SK-N-SH treated with all-trans-retinoic acid at 6 μM for 48 hours (cell line): ENCODE results near the gene BCR.
"Not testable (repeated sequence)": the region's sequence is repeated elsewhere in the genome, so short reads cannot be mapped to it uniquely, and the experiment has no call there.

Source experiments
- ATAC-seq: fragments of 200-7000 bp; cut with Tn5 transposase; 3 replicates; pipeline ENCODE4 v1.9.1; 2020; ENCODE audit warnings: mild to moderate bottlenecking, moderate library complexity
- ARNTL ChIP-seq: fragments of 450-650 bp; formaldehyde crosslinking; IDR thresholded peaks from 2 replicates; pipeline ENCODE4 v1.5.0; 2020; ENCODE audit warnings: low read depth, mild to moderate bottlenecking, moderate library complexity, borderline replicate concordance
- BACH2 ChIP-seq: fragments of 250-450 bp; sonication (Bioruptor Pico); IDR thresholded peaks from 2 replicates; pipeline ENCODE4 v1.9.0; 2021; ENCODE audit warnings: mild to moderate bottlenecking, borderline replicate concordance
- CSDC2 ChIP-seq: fragments of 250-450 bp; sonication (Bioruptor Pico); IDR thresholded peaks from 2 replicates; pipeline ENCODE4 v1.5.0; 2020; ENCODE audit warnings: mild to moderate bottlenecking, moderate library complexity
- CSRNP3 ChIP-seq: fragments of 250-450 bp; sonication (Bioruptor Pico); IDR thresholded peaks from 2 replicates; pipeline ENCODE4 v1.5.1; 2021; ENCODE audit warnings: mild to moderate bottlenecking, moderate library complexity
- ESRRG ChIP-seq: fragments of 250-450 bp; sonication (Bioruptor Pico); IDR thresholded peaks from 2 replicates; pipeline ENCODE4 v1.6.1; 2021; ENCODE audit warnings: mild to moderate bottlenecking
- GLIS3 ChIP-seq: fragments of 250-450 bp; sonication (Bioruptor Pico); IDR thresholded peaks from 2 replicates; pipeline ENCODE4 v1.5.0; 2020; ENCODE audit warnings: mild to moderate bottlenecking, moderate library complexity
- ISL1 ChIP-seq: fragments of 250-450 bp; sonication (Bioruptor Pico); IDR thresholded peaks from 2 replicates; pipeline ENCODE4 v2.1.2; 2022; ENCODE audit warnings: mild to moderate bottlenecking, moderate library complexity
- OSR1 ChIP-seq: fragments of 250-450 bp; sonication (Bioruptor Pico); IDR thresholded peaks from 2 replicates; pipeline ENCODE4 v1.8.0; 2022; ENCODE audit warnings: moderate library complexity, mild to moderate bottlenecking, inconsistent platforms
- PPARA ChIP-seq: fragments of 250-450 bp; sonication (Bioruptor Pico); IDR thresholded peaks from 2 replicates; pipeline ENCODE4 v1.5.0; 2020; ENCODE audit warnings: mild to moderate bottlenecking, borderline replicate concordance
- RARB ChIP-seq: fragments of 250-450 bp; sonication (Bioruptor Pico); IDR thresholded peaks from 2 replicates; pipeline ENCODE4 v1.8.0; 2021; ENCODE audit warnings: mild to moderate bottlenecking, moderate library complexity
- SNAI2 ChIP-seq: fragments of 250-450 bp; sonication (Bioruptor Pico); IDR thresholded peaks from 2 replicates; pipeline ENCODE4 v1.5.0; 2020; ENCODE audit warnings: mild to moderate bottlenecking, moderate library complexity
- TCF4 ChIP-seq: fragments of 250-450 bp; sonication (Bioruptor Pico); IDR thresholded peaks from 2 replicates; pipeline ENCODE4 v1.8.0; 2021; ENCODE audit warnings: mild to moderate bottlenecking, moderate library complexity, borderline replicate concordance
- TOX ChIP-seq: fragments of 250-450 bp; sonication (Bioruptor Pico); IDR thresholded peaks from 2 replicates; pipeline ENCODE4 v1.8.0; 2021; ENCODE audit warnings: mild to moderate bottlenecking, moderate library complexity, borderline replicate concordance
- ZC3H10 ChIP-seq: fragments of 250-450 bp; sonication (Bioruptor Pico); IDR thresholded peaks from 2 replicates; pipeline ENCODE4 v1.5.1; 2021; ENCODE audit warnings: mild to moderate bottlenecking, moderate library complexity
- ZFP3 ChIP-seq: fragments of 250-450 bp; sonication (Bioruptor Pico); IDR thresholded peaks from 2 replicates; pipeline ENCODE4 v1.5.0; 2020; ENCODE audit warnings: mild to moderate bottlenecking, moderate library complexity
- ZFP30 ChIP-seq: fragments of 450-650 bp; formaldehyde crosslinking; IDR thresholded peaks from 2 replicates; pipeline ENCODE4 v1.5.0; 2022; ENCODE audit warnings: mild to moderate bottlenecking, moderate library complexity
- ZNF565 ChIP-seq: fragments of 450-650 bp; formaldehyde crosslinking; conservative IDR thresholded peaks from 2 replicates; pipeline ENCODE4 v1.5.0; 2020; ENCODE audit warnings: low read depth, mild to moderate bottlenecking, moderate library complexity
- ZNF70 ChIP-seq: fragments of 450-650 bp; formaldehyde crosslinking; IDR thresholded peaks from 2 replicates; pipeline ENCODE4 v1.5.0; 2020; ENCODE audit warnings: mild to moderate bottlenecking, moderate library complexity
- TF ChIP-seq, protein P1 (sequence below): fragments of 250-450 bp; sonication (Bioruptor Pico); IDR thresholded peaks from 2 replicates; pipeline ENCODE4 v1.8.0; 2021; ENCODE audit warnings: low read depth, mild to moderate bottlenecking, moderate library complexity, borderline replicate concordance
- TF ChIP-seq, protein P2 (sequence below): fragments of 250-450 bp; sonication (Bioruptor Pico); IDR thresholded peaks from 2 replicates; pipeline ENCODE4 v1.5.1; 2020; ENCODE audit warnings: low read depth, mild to moderate bottlenecking, moderate library complexity

Gene BCR

DNA sequence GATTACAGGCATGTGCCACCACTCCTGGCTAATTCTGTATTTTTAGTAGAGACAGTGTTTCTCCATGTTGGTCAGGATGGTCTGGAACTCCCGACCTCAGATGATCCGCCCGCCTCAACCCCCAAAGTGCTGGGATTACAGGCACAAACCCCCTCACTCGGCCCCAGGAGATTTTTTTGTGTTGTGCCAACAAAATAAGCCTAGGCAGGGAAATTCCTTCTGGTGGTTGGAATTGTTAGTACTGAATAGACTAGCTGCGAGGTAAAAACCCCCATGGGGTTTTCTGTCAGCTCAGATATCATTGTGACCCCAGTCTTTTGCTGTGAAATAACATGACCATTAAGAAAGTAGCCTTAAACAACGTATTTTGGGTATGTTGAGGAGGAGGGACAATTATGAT is 144.9 kb downstream of the BCR start:
- TF ChIP-seq BACH2 (CRISPR knock-in tag) (no peak), SNAI2 (CRISPR knock-in tag) (no peak), TOX (CRISPR knock-in tag) (no peak), CSDC2 (no peak), ZNF70 (CRISPR knock-in tag) (no peak), TCF4 (CRISPR knock-in tag) (no peak), RARB (no peak), PPARA (CRISPR knock-in tag) (no peak), CSRNP3 (no peak), ZC3H10 (no peak), ESRRG (CRISPR knock-in tag) (no peak)
- TF ChIP-seq, protein P1, sequence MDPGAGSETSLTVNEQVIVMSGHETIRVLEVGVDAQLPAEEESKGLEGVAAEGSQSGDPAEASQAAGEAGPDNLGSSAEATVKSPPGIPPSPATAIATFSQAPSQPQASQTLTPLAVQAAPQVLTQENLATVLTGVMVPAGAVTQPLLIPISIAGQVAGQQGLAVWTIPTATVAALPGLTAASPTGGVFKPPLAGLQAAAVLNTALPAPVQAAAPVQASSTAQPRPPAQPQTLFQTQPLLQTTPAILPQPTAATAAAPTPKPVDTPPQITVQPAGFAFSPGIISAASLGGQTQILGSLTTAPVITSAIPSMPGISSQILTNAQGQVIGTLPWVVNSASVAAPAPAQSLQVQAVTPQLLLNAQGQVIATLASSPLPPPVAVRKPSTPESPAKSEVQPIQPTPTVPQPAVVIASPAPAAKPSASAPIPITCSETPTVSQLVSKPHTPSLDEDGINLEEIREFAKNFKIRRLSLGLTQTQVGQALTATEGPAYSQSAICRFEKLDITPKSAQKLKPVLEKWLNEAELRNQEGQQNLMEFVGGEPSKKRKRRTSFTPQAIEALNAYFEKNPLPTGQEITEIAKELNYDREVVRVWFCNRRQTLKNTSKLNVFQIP (CRISPR knock-in tag), result no peak
- no peak for ATAC-seq

DNA sequence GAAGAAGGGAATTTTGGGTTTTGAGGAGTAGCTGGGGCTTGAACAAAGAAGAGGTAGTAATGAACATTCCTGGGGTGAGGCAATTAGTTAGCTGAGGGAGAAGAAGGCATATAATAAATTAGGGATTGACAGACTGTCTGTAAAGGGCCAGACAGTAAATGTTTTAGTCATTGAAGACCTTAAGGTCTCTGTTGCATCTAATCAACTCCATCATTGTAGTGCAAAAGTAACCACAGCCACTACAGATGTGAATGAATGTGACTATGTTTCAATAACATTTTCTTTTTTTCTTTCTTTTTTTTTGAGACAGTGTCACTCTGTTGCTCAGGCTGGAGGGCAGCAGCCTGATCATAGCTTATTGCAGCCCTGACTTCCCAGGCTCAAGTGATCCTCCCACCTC is 153.5 kb downstream of the BCR start:
- not testable (repeated sequence) for ATAC-seq

DNA sequence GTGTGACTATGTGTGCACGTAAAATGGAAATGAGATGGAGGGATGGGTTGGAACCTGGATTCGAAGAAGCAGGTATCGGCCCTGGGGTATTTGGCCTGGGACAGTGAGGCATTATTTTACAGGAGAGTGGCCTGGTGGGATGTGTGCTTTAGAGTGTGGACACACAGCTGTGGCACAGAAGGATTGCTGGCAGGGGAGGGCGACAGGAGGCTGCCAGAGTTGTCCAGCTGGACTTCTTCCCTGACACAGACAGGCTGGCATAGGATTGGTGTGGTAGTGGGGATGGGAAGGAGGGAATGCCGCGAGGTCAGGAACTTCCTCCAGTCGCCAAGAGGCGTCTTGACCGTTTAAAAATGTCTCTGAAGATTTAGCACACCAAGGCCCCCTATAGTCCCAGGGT is 157.4 kb downstream of the BCR start:
- not testable (repeated sequence) for ATAC-seq

DNA sequence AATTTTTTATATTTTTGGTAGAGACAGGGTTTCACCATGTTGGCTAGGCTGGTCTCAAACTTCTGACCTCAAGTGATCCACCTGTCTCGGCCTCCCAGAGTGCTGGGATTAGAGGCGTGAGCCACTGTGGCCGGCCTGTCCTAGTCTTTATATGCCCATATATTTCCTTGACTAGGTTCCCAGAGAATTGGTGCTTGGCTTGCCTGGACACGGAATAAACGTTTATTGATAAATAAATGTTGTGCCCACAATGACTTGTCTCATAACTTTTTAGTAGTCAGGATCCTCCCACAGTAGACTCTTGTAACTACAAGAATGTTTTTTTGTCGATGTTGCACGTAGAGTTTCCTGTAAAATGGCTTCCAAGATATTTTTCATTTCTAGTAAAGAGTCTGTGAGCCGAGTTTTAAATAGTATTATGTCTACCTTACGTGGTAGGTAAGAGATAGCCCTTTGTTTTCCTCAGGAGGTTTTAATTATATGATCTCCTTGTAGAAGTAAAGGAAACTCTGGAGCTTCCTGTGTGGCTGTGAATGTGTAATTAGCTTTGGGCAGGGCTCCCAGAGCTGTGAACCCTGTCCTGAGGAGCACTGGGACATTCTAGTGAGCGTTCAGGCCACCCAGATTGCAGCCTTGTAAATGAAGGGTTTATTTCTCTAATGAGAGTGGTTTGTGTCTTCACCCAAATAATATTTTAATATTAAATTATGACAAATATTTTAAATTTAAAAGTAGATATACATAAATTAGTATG is 161.8 kb downstream of the BCR start:
- ATAC-seq, result not testable (repeated sequence)

DNA sequence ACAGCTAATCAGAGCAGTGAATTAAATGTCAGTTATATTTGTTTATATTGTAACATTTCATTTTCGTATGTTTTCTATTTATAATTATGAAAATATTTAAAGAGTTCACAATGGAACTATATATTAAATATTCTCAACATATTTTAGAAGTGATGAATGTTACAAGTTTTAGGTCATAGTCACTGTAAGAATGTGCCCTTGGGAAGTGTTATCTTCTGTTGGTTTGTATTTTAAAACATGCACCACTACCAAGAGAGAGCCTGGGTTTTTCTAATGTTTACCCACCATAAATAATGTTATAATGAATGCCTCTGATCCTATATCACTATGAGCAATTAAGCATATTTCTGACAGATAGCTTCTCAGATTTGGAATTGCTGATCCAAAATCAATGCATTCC is 171.0 kb downstream of the BCR start:
- ATAC-seq, result no peak
- no peak for TF ChIP-seq ISL1 (CRISPR knock-in tag)
- no peak for TF ChIP-seq TOX (CRISPR knock-in tag)
- TF ChIP-seq SNAI2 (CRISPR knock-in tag), result no peak
- no peak for TF ChIP-seq CSRNP3
- TF ChIP-seq ARNTL, result no peak
- no peak for TF ChIP-seq RARB
- TF ChIP-seq, protein P1 (CRISPR knock-in tag), result no peak
- no peak for TF ChIP-seq GLIS3 (CRISPR knock-in tag)
- TF ChIP-seq ZFP30 (CRISPR knock-in tag), result no peak
- no peak for TF ChIP-seq CSDC2
- no peak for TF ChIP-seq ZFP3 (CRISPR knock-in tag)
- TF ChIP-seq TCF4 (CRISPR knock-in tag), result no peak
- TF ChIP-seq ZNF565 (CRISPR knock-in tag), result no peak
- no peak for TF ChIP-seq BACH2 (CRISPR knock-in tag)
- no peak for TF ChIP-seq ESRRG (CRISPR knock-in tag)
- TF ChIP-seq OSR1 (CRISPR knock-in tag), result no peak
- TF ChIP-seq, protein P2, sequence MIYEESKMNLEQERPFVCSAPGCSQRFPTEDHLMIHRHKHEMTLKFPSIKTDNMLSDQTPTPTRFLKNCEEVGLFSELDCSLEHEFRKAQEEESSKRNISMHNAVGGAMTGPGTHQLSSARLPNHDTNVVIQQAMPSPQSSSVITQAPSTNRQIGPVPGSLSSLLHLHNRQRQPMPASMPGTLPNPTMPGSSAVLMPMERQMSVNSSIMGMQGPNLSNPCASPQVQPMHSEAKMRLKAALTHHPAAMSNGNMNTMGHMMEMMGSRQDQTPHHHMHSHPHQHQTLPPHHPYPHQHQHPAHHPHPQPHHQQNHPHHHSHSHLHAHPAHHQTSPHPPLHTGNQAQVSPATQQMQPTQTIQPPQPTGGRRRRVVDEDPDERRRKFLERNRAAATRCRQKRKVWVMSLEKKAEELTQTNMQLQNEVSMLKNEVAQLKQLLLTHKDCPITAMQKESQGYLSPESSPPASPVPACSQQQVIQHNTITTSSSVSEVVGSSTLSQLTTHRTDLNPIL (CRISPR knock-in tag), result no peak
- no peak for TF ChIP-seq PPARA (CRISPR knock-in tag)
